Lung (tissue), 12 donors: ENCODE data around the gene C6orf62. TPM values are rescaled to one million over a fixed set of nuclear protein-coding genes. Genes with fewer than 3 reads are reported as not detected.
"Not testable (repeated sequence)": the region's sequence is repeated elsewhere in the genome, so short reads cannot be mapped to it uniquely, and the experiment has no call there.

Source experiments
- ATAC-seq: fragments of 200-7000 bp; cut with Tn5 transposase; one replicate; pipeline ENCODE4 v1.9.1; 2020; ENCODE audit warnings: moderate number of reproducible peaks; ENCODE audit not compliant: insufficient read depth, low FRiP score
- DNase-seq, 3 donors: peaks; one replicate each; pipeline ENCODE4 v3.0.0-alpha.2; 2013 to 2017
- H3K27ac ChIP-seq, 2 donors: one replicate each; pipeline ENCODE4 v1.5.1; 2013; ENCODE audit warnings: mild to moderate bottlenecking in 2 of 2, moderate library complexity in 2 of 2, control low read depth in 1 of 2, inconsistent platforms in 1 of 2, low read depth in 1 of 2, low read length in 1 of 2
- H3K27me3 ChIP-seq, 3 donors: one replicate each; pipeline ENCODE4 v1.5.1; 2013; ENCODE audit warnings: low read length in 2 of 3; ENCODE audit not compliant: control insufficient read depth in 3 of 3, insufficient read depth in 3 of 3
- H3K36me3 ChIP-seq, 4 donors: one replicate each; pipeline ENCODE4 v1.5.1; 2013; ENCODE audit warnings: low read length in 4 of 4, mild to moderate bottlenecking in 1 of 4, moderate library complexity in 1 of 4; ENCODE audit not compliant: control insufficient read depth in 4 of 4, insufficient read depth in 4 of 4
- H3K4me1 ChIP-seq, 5 donors: one replicate each; pipeline ENCODE4 v1.5.1; 2013; ENCODE audit warnings: low read length in 5 of 5, mild to moderate bottlenecking in 2 of 5, moderate library complexity in 1 of 5; ENCODE audit not compliant: control insufficient read depth in 5 of 5, insufficient read depth in 5 of 5
- H3K4me3 ChIP-seq: one replicate; pipeline ENCODE4 v1.5.1; 2013; ENCODE audit warnings: mild to moderate bottlenecking, control low read depth, moderate library complexity
- H3K9ac ChIP-seq, 2 donors: one replicate each; pipeline ENCODE4 v1.5.1; 2013; ENCODE audit warnings: low read length in 2 of 2, control low read depth in 1 of 2; ENCODE audit not compliant: insufficient read depth in 1 of 2
- H3K9me3 ChIP-seq, 4 donors: one replicate each; pipeline ENCODE4 v1.5.1; 2013; ENCODE audit warnings: low read length in 3 of 4, mild to moderate bottlenecking in 1 of 4, moderate library complexity in 1 of 4; ENCODE audit not compliant: control insufficient read depth in 4 of 4, insufficient read depth in 3 of 4
- WGBS, 2 donors: extraction: QIAGEN DNeasy Blood & Tissue Kit; methylation state at CpG; one replicate each; pipeline ENCODE4 v1.1.7; 2013; 5-methylcytosine and 5-hydroxymethylcytosine counted together
- polyA plus RNA-seq, 2 donors: library from polyadenylated mRNA; stranded (reverse); fragments of 200-250 nt; gene quantifications; one replicate each; pipeline ENCODE4 v1.2.1, GENCODE V29; 2013
- total RNA-seq, 2 donors: library from RNA; depleted of rRNA in 1 of 2; stranded (reverse); fragments of >200 nt in 1 of 2; gene quantifications; one replicate each; pipeline ENCODE4 v1.2.1, GENCODE V29; 2014 to 2021
- TF ChIP-seq, protein P1 (sequence below): IDR thresholded peaks from 2 replicates; pipeline ENCODE4 v1.5.1; 2012; ENCODE audit warnings: mild to moderate bottlenecking; ENCODE audit errors: control extremely low read depth, extremely low read depth
- donor health status: control.
- donor health status: control.
- donor health status: Bipolar disorder and iron deficiency.
- donor health status: healthy.
- donor health status: DM: yes; HTN: yes; CAD: no.

The C6orf62 gene
- total and polyA plus RNA-seq, 4 donors = 71.8 to 123 (median 80.1) TPM

DNA sequence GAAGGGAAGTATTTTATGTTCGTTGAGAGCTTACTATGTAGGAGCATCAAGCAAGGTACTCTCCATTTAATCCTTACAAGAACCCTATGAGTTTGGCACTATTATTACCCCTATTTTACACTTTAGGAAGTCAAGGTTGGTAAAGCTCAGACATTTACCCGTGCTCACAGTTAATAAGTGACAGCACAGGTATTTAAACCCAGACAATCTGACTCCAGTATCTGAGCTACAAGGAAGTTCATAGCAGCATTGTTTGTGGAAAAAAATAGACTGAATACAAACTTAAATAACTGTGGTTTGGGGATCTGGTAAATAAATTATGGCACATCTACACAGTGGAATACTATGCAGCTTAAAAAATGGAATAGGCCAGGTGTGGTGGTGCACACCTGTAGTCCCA is 34.6 kb upstream of the C6orf62 start:
- H3K9ac ChIP-seq = no peak overlapping the region
- no peak overlapping the region for H3K27ac ChIP-seq
- TF ChIP-seq, protein P1, sequence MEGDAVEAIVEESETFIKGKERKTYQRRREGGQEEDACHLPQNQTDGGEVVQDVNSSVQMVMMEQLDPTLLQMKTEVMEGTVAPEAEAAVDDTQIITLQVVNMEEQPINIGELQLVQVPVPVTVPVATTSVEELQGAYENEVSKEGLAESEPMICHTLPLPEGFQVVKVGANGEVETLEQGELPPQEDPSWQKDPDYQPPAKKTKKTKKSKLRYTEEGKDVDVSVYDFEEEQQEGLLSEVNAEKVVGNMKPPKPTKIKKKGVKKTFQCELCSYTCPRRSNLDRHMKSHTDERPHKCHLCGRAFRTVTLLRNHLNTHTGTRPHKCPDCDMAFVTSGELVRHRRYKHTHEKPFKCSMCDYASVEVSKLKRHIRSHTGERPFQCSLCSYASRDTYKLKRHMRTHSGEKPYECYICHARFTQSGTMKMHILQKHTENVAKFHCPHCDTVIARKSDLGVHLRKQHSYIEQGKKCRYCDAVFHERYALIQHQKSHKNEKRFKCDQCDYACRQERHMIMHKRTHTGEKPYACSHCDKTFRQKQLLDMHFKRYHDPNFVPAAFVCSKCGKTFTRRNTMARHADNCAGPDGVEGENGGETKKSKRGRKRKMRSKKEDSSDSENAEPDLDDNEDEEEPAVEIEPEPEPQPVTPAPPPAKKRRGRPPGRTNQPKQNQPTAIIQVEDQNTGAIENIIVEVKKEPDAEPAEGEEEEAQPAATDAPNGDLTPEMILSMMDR = no peak
- ATAC-seq (no peak), DNase-seq (no peak)
- H3K9me3 ChIP-seq = no peaks in the 10 kb centered on the region
- H3K4me1 ChIP-seq = peaks cover 0 to 5% (median 0%) of the 10 kb centered on the region in 5 donors
- no peaks in the 10 kb centered on the region for H3K36me3 ChIP-seq
- 85 to 89% methylated on average over 2 of the region's 2 CpGs for WGBS, 2 donors
- no peak overlapping the region for H3K4me3 ChIP-seq
- H3K27me3 ChIP-seq = no peaks in the 10 kb centered on the region

DNA sequence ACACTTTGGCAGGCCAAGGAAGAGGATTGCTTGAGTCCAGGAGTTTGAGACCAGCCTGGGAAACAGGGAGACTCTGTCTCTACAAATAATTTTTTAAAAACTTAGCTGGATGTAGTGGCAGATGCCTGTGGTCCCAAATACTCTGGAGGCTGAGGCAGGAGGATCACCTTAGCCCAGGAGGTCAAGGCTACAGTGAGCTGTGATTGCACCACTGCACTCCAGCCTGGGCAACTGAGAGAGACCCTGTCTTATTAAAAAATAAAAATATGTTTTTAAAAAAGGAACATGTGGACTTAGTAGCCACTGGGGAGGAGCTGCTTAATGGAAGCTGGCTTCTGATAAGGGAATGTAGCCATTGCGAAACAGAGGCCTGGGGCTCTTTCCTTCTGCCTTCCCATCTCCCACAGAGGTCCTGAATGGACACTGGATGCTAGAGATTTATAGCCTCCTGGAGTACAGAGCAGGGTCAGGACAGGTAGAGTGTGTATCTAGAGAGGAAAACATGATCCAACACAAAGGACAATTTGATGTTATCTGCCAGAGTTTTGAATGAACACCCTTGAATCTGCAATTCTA is 34.1 kb upstream of the C6orf62 start:
- 89 to 90% methylated on average over 1 of the region's 1 CpG for WGBS, 2 donors
- Histone ChIP-seq H3K9ac (no peak overlapping the region), H3K36me3 (no peaks in the 10 kb centered on the region), H3K27me3 (no peaks in the 10 kb centered on the region), H3K4me1 (peaks cover 0 to under 1% (median 0%) of the 10 kb centered on the region in 5 donors), H3K4me3 (no peak overlapping the region), H3K27ac (no peak overlapping the region), H3K9me3 (no peaks in the 10 kb centered on the region)
- no peak for DNase-seq
- TF ChIP-seq, protein P1 = no peak
- ATAC-seq = no peak

DNA sequence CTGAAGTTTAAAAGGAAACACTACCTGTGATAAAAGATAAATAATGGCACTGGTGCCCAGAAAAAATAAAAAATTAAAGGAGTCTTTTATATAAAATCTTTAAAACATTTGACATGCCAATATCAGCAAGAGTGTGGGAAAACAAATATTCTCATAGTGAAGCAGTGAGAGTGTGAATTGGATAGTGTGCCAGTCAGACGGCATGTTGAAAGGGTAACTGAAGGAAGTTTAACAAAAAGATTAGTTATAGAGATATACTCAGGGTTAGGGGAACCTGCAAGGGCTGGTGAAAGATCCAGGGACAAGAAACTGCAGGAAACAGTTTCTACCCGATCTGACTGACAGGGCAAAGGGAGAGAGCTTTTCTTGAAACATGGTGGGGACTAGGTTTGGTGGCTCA is 33.5 kb upstream of the C6orf62 start:
- TF ChIP-seq, protein P1 = no peak
- Histone ChIP-seq H3K27ac (no peak overlapping the region), H3K36me3 (no peaks in the 10 kb centered on the region), H3K4me3 (no peak overlapping the region), H3K27me3 (no peaks in the 10 kb centered on the region), H3K9ac (no peak overlapping the region), H3K4me1 (no peaks in the 10 kb centered on the region), H3K9me3 (no peaks in the 10 kb centered on the region)
- DNase-seq = peak in 1 of 3 donors; percentile 60
- no peak for ATAC-seq
- WGBS, 2 donors = 38 to 48% methylated on average over 2 of the region's 2 CpGs

DNA sequence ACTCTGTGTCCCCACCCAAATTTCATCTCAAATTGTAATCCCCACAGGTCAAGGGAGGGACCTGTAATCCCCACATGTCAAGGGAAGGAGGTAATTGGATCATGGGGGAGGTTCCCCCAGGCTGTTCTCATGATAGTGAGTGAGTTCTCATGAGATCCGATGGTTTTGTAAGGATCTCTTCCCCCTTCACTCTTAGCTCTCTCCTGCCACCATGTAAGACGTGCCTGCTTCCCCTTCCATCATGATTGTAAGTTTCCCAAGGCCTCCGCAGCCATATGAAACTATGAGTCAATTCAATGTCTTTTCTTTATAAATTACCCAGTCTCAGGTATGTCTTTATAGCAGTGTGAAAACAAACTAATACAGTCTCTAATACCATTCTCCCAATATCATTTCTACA is 31.9 kb upstream of the C6orf62 start:
- not testable (repeated sequence) for H3K27me3 ChIP-seq, H3K9ac ChIP-seq, H3K27ac ChIP-seq, H3K4me3 ChIP-seq, ATAC-seq, DNase-seq, H3K36me3 ChIP-seq, H3K9me3 ChIP-seq, H3K4me1 ChIP-seq
- 74 to 90% methylated on average over 3 of the region's 3 CpGs for WGBS, 2 donors
